OCI-LY1 (cell line): Measurements from ENCODE around the gene LARP1B.

Experiments used
- H2AFZ ChIP-seq: fragments of 200-600 bp; sonication (generic), shearing (Covaris generic); 2 replicates; pipeline ENCODE4 v1.6.0; 2014; ENCODE audit warnings: antibody characterized with exemption, mild to moderate bottlenecking, low read length
- H3F3A ChIP-seq: fragments of 200-600 bp; sonication (generic), shearing (Covaris generic); 2 replicates; pipeline ENCODE4 v1.6.0; 2014; ENCODE audit warnings: mild to moderate bottlenecking, antibody characterized with exemption, low read length, moderate library complexity; ENCODE audit not compliant: insufficient read depth
- H3K27ac ChIP-seq: fragments of 200-600 bp; sonication (generic); 2 replicates; pipeline ENCODE4 v1.5.1; 2014; ENCODE audit warnings: low read length, mixed run types, mild to moderate bottlenecking, low read depth; ENCODE audit not compliant: poor library complexity, severe bottlenecking
- H3K27me3 ChIP-seq: fragments of 200-600 bp; sonication (generic); 2 replicates; pipeline ENCODE4 v1.6.0; 2014; ENCODE audit warnings: antibody characterized with exemption, mild to moderate bottlenecking, low read length, moderate library complexity; ENCODE audit not compliant: insufficient read depth
- H3K36me3 ChIP-seq: fragments of 200-600 bp; sonication (generic); 2 replicates; pipeline ENCODE4 v1.6.1; 2014; ENCODE audit warnings: mild to moderate bottlenecking, antibody characterized with exemption, low read length, moderate library complexity, mixed read lengths; ENCODE audit not compliant: insufficient read depth
- H3K4me1 ChIP-seq: fragments of 200-600 bp; sonication (generic); 2 replicates; pipeline ENCODE4 v1.5.1; 2014; ENCODE audit warnings: mild to moderate bottlenecking, low read length, moderate library complexity; ENCODE audit not compliant: insufficient read depth, severe bottlenecking
- H3K4me2 ChIP-seq: fragments of 200-600 bp; sonication (generic), shearing (Covaris generic); 2 replicates; pipeline ENCODE4 v1.6.1; 2014; ENCODE audit warnings: low read length
- H3K4me3 ChIP-seq: fragments of 200-600 bp; sonication (generic); 2 replicates; pipeline ENCODE4 v1.5.1; 2014; ENCODE audit warnings: low read length, low read depth, mild to moderate bottlenecking, mixed read lengths; ENCODE audit not compliant: poor library complexity, severe bottlenecking
- H3K79me2 ChIP-seq: fragments of 200-600 bp; shearing (Covaris generic); 2 replicates; pipeline ENCODE4 v1.6.1; 2016; ENCODE audit warnings: mixed run types, low read length, mixed read lengths; ENCODE audit not compliant: insufficient read depth
- H3K9ac ChIP-seq: fragments of 200-600 bp; sonication (generic), shearing (Covaris generic); 2 replicates; pipeline ENCODE4 v1.6.1; 2014; ENCODE audit warnings: mild to moderate bottlenecking, low read length, mixed read lengths
- H3K9me2 ChIP-seq: fragments of 200-600 bp; sonication (generic), shearing (Covaris generic); 2 replicates; pipeline ENCODE4 v1.6.1; 2014; ENCODE audit warnings: low read depth, mild to moderate bottlenecking, low read length, mixed read lengths
- H3K9me3 ChIP-seq: fragments of 200-600 bp; shearing (Covaris generic); 2 replicates; pipeline ENCODE4 v1.6.1; 2014; ENCODE audit warnings: low read length, mixed read lengths
- H4K20me1 ChIP-seq: fragments of 200-600 bp; sonication (generic), shearing (Covaris generic); 2 replicates; pipeline ENCODE4 v1.6.0; 2016; ENCODE audit warnings: mild to moderate bottlenecking, low read length; ENCODE audit not compliant: insufficient read depth
- EZH2 ChIP-seq: fragments of 200-600 bp; sonication (generic), shearing (Covaris generic); IDR thresholded peaks from 2 replicates; pipeline ENCODE4 v1.8.0; 2017; ENCODE audit warnings: borderline replicate concordance, mixed run types, mild to moderate bottlenecking, antibody characterized with exemption, low read length, moderate library complexity, mixed read lengths
- TF ChIP-seq, protein P1 (sequence below): fragments of 200-600 bp; sonication (generic), shearing (Covaris generic); IDR thresholded peaks from 2 replicates; pipeline ENCODE4 v1.5.1; 2017; ENCODE audit warnings: mild to moderate bottlenecking, antibody characterized with exemption, low read length, moderate library complexity, mixed read lengths

LARP1B gene

GRCh38 chr4:128168701-128169100 lies 107.6 kb downstream of the LARP1B start:
- Histone ChIP-seq H3K36me3 (no peaks in the 10 kb centered on the region), H3F3A (no peaks in the 10 kb centered on the region), H3K9me3 (no peaks in the 10 kb centered on the region), H3K9ac (no peak overlapping the region), H3K9me2 (no peaks in the 10 kb centered on the region), H3K4me1 (no peaks in the 10 kb centered on the region), H2AFZ (no peak overlapping the region), H4K20me1 (no peaks in the 10 kb centered on the region), H3K27ac (no peak overlapping the region), H3K4me2 (no peak overlapping the region), H3K27me3 (no peaks in the 10 kb centered on the region), H3K79me2 (no peaks in the 10 kb centered on the region), H3K4me3 (no peak overlapping the region)
- TF ChIP-seq, protein P1, sequence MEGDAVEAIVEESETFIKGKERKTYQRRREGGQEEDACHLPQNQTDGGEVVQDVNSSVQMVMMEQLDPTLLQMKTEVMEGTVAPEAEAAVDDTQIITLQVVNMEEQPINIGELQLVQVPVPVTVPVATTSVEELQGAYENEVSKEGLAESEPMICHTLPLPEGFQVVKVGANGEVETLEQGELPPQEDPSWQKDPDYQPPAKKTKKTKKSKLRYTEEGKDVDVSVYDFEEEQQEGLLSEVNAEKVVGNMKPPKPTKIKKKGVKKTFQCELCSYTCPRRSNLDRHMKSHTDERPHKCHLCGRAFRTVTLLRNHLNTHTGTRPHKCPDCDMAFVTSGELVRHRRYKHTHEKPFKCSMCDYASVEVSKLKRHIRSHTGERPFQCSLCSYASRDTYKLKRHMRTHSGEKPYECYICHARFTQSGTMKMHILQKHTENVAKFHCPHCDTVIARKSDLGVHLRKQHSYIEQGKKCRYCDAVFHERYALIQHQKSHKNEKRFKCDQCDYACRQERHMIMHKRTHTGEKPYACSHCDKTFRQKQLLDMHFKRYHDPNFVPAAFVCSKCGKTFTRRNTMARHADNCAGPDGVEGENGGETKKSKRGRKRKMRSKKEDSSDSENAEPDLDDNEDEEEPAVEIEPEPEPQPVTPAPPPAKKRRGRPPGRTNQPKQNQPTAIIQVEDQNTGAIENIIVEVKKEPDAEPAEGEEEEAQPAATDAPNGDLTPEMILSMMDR = no peak
- TF ChIP-seq EZH2 = no peak

GRCh38 chr4:128169245-128169644 lies 108.1 kb downstream of the LARP1B start:
- Histone ChIP-seq H4K20me1 (no peaks in the 10 kb centered on the region), H3K9ac (no peak overlapping the region), H3K4me3 (no peak overlapping the region), H3K4me2 (no peak overlapping the region), H2AFZ (no peak overlapping the region), H3K27ac (no peak overlapping the region), H3K36me3 (no peaks in the 10 kb centered on the region), H3K9me2 (no peaks in the 10 kb centered on the region), H3K4me1 (no peaks in the 10 kb centered on the region), H3K27me3 (no peaks in the 10 kb centered on the region), H3K9me3 (no peaks in the 10 kb centered on the region), H3F3A (no peaks in the 10 kb centered on the region), H3K79me2 (no peaks in the 10 kb centered on the region)
- no peak for TF ChIP-seq EZH2
- TF ChIP-seq, protein P1 = no peak

DNA sequence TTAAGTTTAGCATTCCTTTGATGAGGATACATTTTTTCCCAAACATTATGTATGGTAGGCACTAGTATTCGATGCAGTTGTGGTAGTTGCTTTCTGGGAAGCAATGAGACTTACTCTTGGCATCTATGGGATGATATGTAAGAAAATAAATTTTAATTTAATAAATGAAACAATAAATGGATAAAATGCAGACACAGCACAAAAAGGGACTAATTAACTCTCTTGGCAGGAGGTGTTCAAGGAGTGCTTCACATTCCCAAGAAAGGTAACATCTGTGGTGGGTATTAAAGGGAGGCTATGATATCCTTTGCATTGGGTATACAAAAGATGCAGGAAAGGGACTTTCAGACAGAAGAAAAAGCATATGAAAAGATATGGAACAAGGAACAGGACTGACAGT lies 115.5 kb downstream of the LARP1B start:
- no peak overlapping the region for H3K4me3 ChIP-seq
- no peaks in the 10 kb centered on the region for H4K20me1 ChIP-seq
- H2AFZ ChIP-seq = no peak overlapping the region
- H3K9me2 ChIP-seq = no peaks in the 10 kb centered on the region
- no peak overlapping the region for H3K4me2 ChIP-seq
- no peaks in the 10 kb centered on the region for H3K79me2 ChIP-seq
- H3K36me3 ChIP-seq = no peaks in the 10 kb centered on the region
- H3F3A ChIP-seq = no peaks in the 10 kb centered on the region
- H3K27ac ChIP-seq = no peak overlapping the region
- H3K27me3 ChIP-seq = no peaks in the 10 kb centered on the region
- TF ChIP-seq EZH2 = no peak
- TF ChIP-seq, protein P1 = no peak
- no peaks in the 10 kb centered on the region for H3K9me3 ChIP-seq
- H3K4me1 ChIP-seq = peaks cover 9% of the 10 kb centered on the region
- H3K9ac ChIP-seq = no peak overlapping the region
